Skin epidermis (tissue), 12 donors: ENCODE results near the gene PDCD2L.
"Not testable (repeated sequence)": the region's sequence is repeated elsewhere in the genome, so short reads cannot be mapped to it uniquely, and the experiment has no call there.

ENCODE experiments used
- H3K27ac ChIP-seq, 21 experiments: fragments of 200-600 bp; sonication (generic) in 11 of 21; one replicate each; pipeline ENCODE4 v1.5.0; 2020; ENCODE audit warnings: mild to moderate bottlenecking in 3 of 21, inconsistent platforms in 2 of 21, moderate library complexity in 2 of 21
- H3K4me3 ChIP-seq, 7 experiments: fragments of 200-600 bp; sonication (generic) in 2 of 7; one replicate each; pipeline ENCODE4 v1.5.0; 2020; ENCODE audit warnings: inconsistent platforms in 2 of 7, mild to moderate bottlenecking in 2 of 7, moderate library complexity in 1 of 7

PDCD2L gene

GRCh38 chr19:34370117-34370516, 34.1 kb upstream of the PDCD2L start:
- Histone ChIP-seq H3K4me3 (no peak overlapping the region), H3K27ac (no peak overlapping the region)

GRCh38 chr19:34370983-34371382, 33.2 kb upstream of the PDCD2L start:
- Histone ChIP-seq H3K27ac (no peak overlapping the region), H3K4me3 (no peak overlapping the region)

GRCh38 chr19:34373601-34374288, 30.5 kb upstream of the PDCD2L start:
- no peak overlapping the region for H3K4me3 ChIP-seq

GRCh38 chr19:34375598-34375997, 28.6 kb upstream of the PDCD2L start:
- Histone ChIP-seq H3K27ac (no peak overlapping the region), H3K4me3 (no peak overlapping the region)

More at GRCh38 chr19:34373601-34374288, 30.5 kb upstream of the PDCD2L start:
- no peak overlapping the region for H3K27ac ChIP-seq

- no peak overlapping the region for H3K4me3 ChIP-seq
- no peak overlapping the region for H3K27ac ChIP-seq
Observed at GRCh38 chr19:34380639-34381241, 23.5 kb upstream of the PDCD2L start.

GRCh38 chr19:34381399-34382251, 22.6 kb upstream of the PDCD2L start:
- Histone ChIP-seq H3K27ac (no peak overlapping the region), H3K4me3 (no peak overlapping the region)

- Histone ChIP-seq H3K27ac (no peak overlapping the region), H3K4me3 (no peak overlapping the region)
Observed at GRCh38 chr19:34382471-34382870, 21.7 kb upstream of the PDCD2L start.

GRCh38 chr19:34383599-34383998, 20.6 kb upstream of the PDCD2L start:
- H3K4me3 ChIP-seq: no peak overlapping the region
- H3K27ac ChIP-seq: no peak overlapping the region

GRCh38 chr19:34386645-34387445, 17.4 kb upstream of the PDCD2L start:
- H3K4me3 ChIP-seq: no peak overlapping the region
- H3K27ac ChIP-seq: no peak overlapping the region

GRCh38 chr19:34387446-34387810, 16.8 kb upstream of the PDCD2L start:
- Histone ChIP-seq H3K4me3 (no peak overlapping the region), H3K27ac (no peak overlapping the region)

- not testable (repeated sequence) for H3K27ac ChIP-seq, H3K4me3 ChIP-seq
Observed at GRCh38 chr19:34388745-34389144, 15.5 kb upstream of the PDCD2L start.

- no peak overlapping the region for H3K27ac ChIP-seq
Observed at GRCh38 chr19:34391813-34392212, 12.4 kb upstream of the PDCD2L start.

GRCh38 chr19:34393031-34393430, 11.2 kb upstream of the PDCD2L start:
- Histone ChIP-seq H3K4me3 (no peak overlapping the region), H3K27ac (no peak overlapping the region)

More at GRCh38 chr19:34391813-34392212, 12.4 kb upstream of the PDCD2L start:
- H3K4me3 ChIP-seq: no peak overlapping the region

- Histone ChIP-seq H3K27ac (no peak overlapping the region), H3K4me3 (no peak overlapping the region)
Observed at GRCh38 chr19:34393629-34394028, 10.6 kb upstream of the PDCD2L start.

- Histone ChIP-seq H3K4me3 (no peak overlapping the region), H3K27ac (no peak overlapping the region)
Observed at GRCh38 chr19:34397853-34398252, 6.3 kb upstream of the PDCD2L start.

- Histone ChIP-seq H3K4me3 (no peak overlapping the region), H3K27ac (no peak overlapping the region)
Observed at GRCh38 chr19:34399886-34400285, 4.3 kb upstream of the PDCD2L start.

- H3K4me3 ChIP-seq, H3K27ac ChIP-seq: not testable (repeated sequence)
Observed at GRCh38 chr19:34400844-34401243, 3.4 kb upstream of the PDCD2L start.

GRCh38 chr19:34402074-34402600, 2.1 kb upstream of the PDCD2L start:
- Histone ChIP-seq H3K4me3 (no peak overlapping the region), H3K27ac (no peak overlapping the region)

- peak overlapping the region; percentile 73 to 100 (median 88) for H3K4me3 ChIP-seq
- H3K27ac ChIP-seq: peak overlapping the region in 16 of 21 experiments; percentile 59 to 87 (median 79)
Observed at GRCh38 chr19:34403784-34404108, 453 bp upstream of the PDCD2L start.
